Lung (tissue), 12 donors: Measurements from ENCODE around the gene TJP1. TPM values are rescaled to one million over a fixed set of nuclear protein-coding genes. Genes with fewer than 3 reads are reported as not detected.
A peak's percentile ranks its signal among the peaks of the same experiment; 100 is the strongest.

Source experiments
- ATAC-seq: fragments of 200-7000 bp; cut with Tn5 transposase; one replicate; pipeline ENCODE4 v1.9.1; 2020; ENCODE audit warnings: moderate number of reproducible peaks; ENCODE audit not compliant: insufficient read depth, low FRiP score
- DNase-seq, 3 donors: peaks; one replicate each; pipeline ENCODE4 v3.0.0-alpha.2; 2013 to 2017
- H3K27ac ChIP-seq, 2 donors: one replicate each; pipeline ENCODE4 v1.5.1; 2013; ENCODE audit warnings: mild to moderate bottlenecking in 2 of 2, moderate library complexity in 2 of 2, control low read depth in 1 of 2, inconsistent platforms in 1 of 2, low read depth in 1 of 2, low read length in 1 of 2
- H3K27me3 ChIP-seq, 3 donors: one replicate each; pipeline ENCODE4 v1.5.1; 2013; ENCODE audit warnings: low read length in 2 of 3; ENCODE audit not compliant: control insufficient read depth in 3 of 3, insufficient read depth in 3 of 3
- H3K36me3 ChIP-seq, 4 donors: one replicate each; pipeline ENCODE4 v1.5.1; 2013; ENCODE audit warnings: low read length in 4 of 4, mild to moderate bottlenecking in 1 of 4, moderate library complexity in 1 of 4; ENCODE audit not compliant: control insufficient read depth in 4 of 4, insufficient read depth in 4 of 4
- H3K4me1 ChIP-seq, 5 donors: one replicate each; pipeline ENCODE4 v1.5.1; 2013; ENCODE audit warnings: low read length in 5 of 5, mild to moderate bottlenecking in 2 of 5, moderate library complexity in 1 of 5; ENCODE audit not compliant: control insufficient read depth in 5 of 5, insufficient read depth in 5 of 5
- H3K4me3 ChIP-seq: one replicate; pipeline ENCODE4 v1.5.1; 2013; ENCODE audit warnings: mild to moderate bottlenecking, control low read depth, moderate library complexity
- H3K9ac ChIP-seq, 2 donors: one replicate each; pipeline ENCODE4 v1.5.1; 2013; ENCODE audit warnings: low read length in 2 of 2, control low read depth in 1 of 2; ENCODE audit not compliant: insufficient read depth in 1 of 2
- H3K9me3 ChIP-seq, 4 donors: one replicate each; pipeline ENCODE4 v1.5.1; 2013; ENCODE audit warnings: low read length in 3 of 4, mild to moderate bottlenecking in 1 of 4, moderate library complexity in 1 of 4; ENCODE audit not compliant: control insufficient read depth in 4 of 4, insufficient read depth in 3 of 4
- CTCF ChIP-seq: IDR thresholded peaks from 2 replicates; pipeline ENCODE4 v1.5.1; 2012; ENCODE audit warnings: mild to moderate bottlenecking; ENCODE audit errors: control extremely low read depth, extremely low read depth
- WGBS, 2 donors: extraction: QIAGEN DNeasy Blood & Tissue Kit; methylation state at CpG; one replicate each; pipeline ENCODE4 v1.1.7; 2013; 5-methylcytosine and 5-hydroxymethylcytosine counted together
- polyA plus RNA-seq, 2 donors: library from polyadenylated mRNA; stranded (reverse); fragments of 200-250 nt; gene quantifications; one replicate each; pipeline ENCODE4 v1.2.1, GENCODE V29; 2013
- total RNA-seq, 2 donors: library from RNA; depleted of rRNA in 1 of 2; stranded (reverse); fragments of >200 nt in 1 of 2; gene quantifications; one replicate each; pipeline ENCODE4 v1.2.1, GENCODE V29; 2014 to 2021
- donor health status: control.
- donor health status: control.
- donor health status: Bipolar disorder and iron deficiency.
- donor health status: healthy.
- donor health status: DM: yes; HTN: yes; CAD: no.

Gene TJP1
- total and polyA plus RNA-seq, 4 donors: 20.6 to 211 (median 53.8) TPM

- Histone ChIP-seq H3K9me3 (no peaks in the 10 kb centered on the region), H3K36me3 (peaks cover 3 to 23% (median 9%) of the 10 kb centered on the region in 4 donors), H3K27me3 (no peaks in the 10 kb centered on the region), H3K9ac (no peak overlapping the region), H3K27ac (no peak overlapping the region), H3K4me3 (no peak overlapping the region), H3K4me1 (peaks cover 0 to 14% (median 2%) of the 10 kb centered on the region in 5 donors)
- no peak for DNase-seq
- WGBS, 2 donors: 78 to 83% methylated on average over 4 of the region's 4 CpGs
- TF ChIP-seq CTCF: no peak
- no peak for ATAC-seq
Measured at GRCh38 chr15:29773000-29773399, 49.3 kb downstream of the TJP1 start.

- ATAC-seq (no peak), DNase-seq (no peak)
- peaks cover 0 to 24% (median 5%) of the 10 kb centered on the region in 5 donors for H3K4me1 ChIP-seq
- H3K4me3 ChIP-seq: no peak overlapping the region
- H3K27ac ChIP-seq: no peak overlapping the region
- WGBS, 2 donors: 82 to 84% methylated on average over 2 of the region's 2 CpGs
- H3K9me3 ChIP-seq: no peaks in the 10 kb centered on the region
- no peak for TF ChIP-seq CTCF
- H3K36me3 ChIP-seq: peaks cover 5 to 40% (median 11%) of the 10 kb centered on the region in 4 donors
- no peaks in the 10 kb centered on the region for H3K27me3 ChIP-seq
- no peak overlapping the region for H3K9ac ChIP-seq
Measured at GRCh38 chr15:29770796-29771195, 51.5 kb downstream of the TJP1 start.

- DNase-seq: peak; percentile 40 to 56 (median 47)
- peaks cover 10 to 61% (median 20%) of the 10 kb centered on the region in 4 donors for H3K36me3 ChIP-seq
- no peak for TF ChIP-seq CTCF
- H3K9ac ChIP-seq: peak overlapping the region in 1 of 2 donors; percentile 49
- WGBS, 2 donors: 69 to 70% methylated on average over 8 of the region's 8 CpGs
- no peaks in the 10 kb centered on the region for H3K27me3 ChIP-seq
- peaks cover 3 to 17% (median 12%) of the 10 kb centered on the region in 5 donors for H3K4me1 ChIP-seq
- H3K9me3 ChIP-seq: no peaks in the 10 kb centered on the region
- no peak overlapping the region for H3K4me3 ChIP-seq
- ATAC-seq: no peak
- H3K27ac ChIP-seq: peak overlapping the region in 1 of 2 donors; percentile 33
Measured at GRCh38 chr15:29765898-29766527, 56.3 kb downstream of the TJP1 start.
